Suprapubic skin (tissue), 4 donors: ENCODE data around the gene SGMS2.

Source experiments
- EP300 ChIP-seq: sonication (generic); formaldehyde crosslinking; IDR thresholded peaks from one replicate; pipeline ENCODE4 v1.6.1; 2017; ENCODE audit warnings: antibody characterized with exemption
- POLR2A ChIP-seq, 2 donors: fragments of 450-650 bp; IDR thresholded peaks; one replicate each; pipeline ENCODE4 v1.6.1; 2017; ENCODE audit warnings: antibody characterized with exemption in 2 of 2, mild to moderate bottlenecking in 2 of 2, moderate library complexity in 2 of 2
- POLR2AphosphoS5 ChIP-seq, 3 donors: sonication (generic); formaldehyde crosslinking; IDR thresholded peaks; one replicate each; pipeline ENCODE4 v1.6.1; 2017; ENCODE audit warnings: antibody characterized with exemption in 3 of 3
- TF ChIP-seq, protein P1 (sequence below), 2 donors: fragments of 200-600 bp in 1 of 2; fragments of 450-650 bp in 1 of 2; sonication (generic) in 1 of 2; IDR thresholded peaks; one replicate each; pipeline ENCODE4 v1.5.1; 2016 to 2019; ENCODE audit warnings: antibody characterized with exemption in 2 of 2, mild to moderate bottlenecking in 1 of 2, moderate library complexity in 1 of 2

DNA sequence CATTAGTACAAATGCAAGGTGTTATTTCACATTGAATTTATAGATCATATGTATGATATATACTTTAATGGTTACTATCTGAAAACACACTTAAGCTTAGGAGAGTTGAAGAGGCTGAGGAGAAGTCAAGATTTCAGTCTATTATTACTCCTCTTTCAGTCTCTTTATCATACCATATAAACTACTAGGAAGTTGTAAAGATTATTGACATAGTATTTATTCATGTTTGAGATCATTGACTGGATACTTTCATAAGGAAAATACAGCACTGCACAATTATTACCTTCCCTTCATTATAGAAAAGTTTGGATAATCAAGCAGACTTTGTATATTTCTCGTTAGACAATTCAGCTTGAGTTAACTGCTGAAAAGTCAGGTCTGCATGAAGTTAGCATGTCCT is 10.0 kb upstream of the SGMS2 start:
- no peak for TF ChIP-seq POLR2A (IDR thresholded peaks at IDR 0.05)
- TF ChIP-seq, protein P1, sequence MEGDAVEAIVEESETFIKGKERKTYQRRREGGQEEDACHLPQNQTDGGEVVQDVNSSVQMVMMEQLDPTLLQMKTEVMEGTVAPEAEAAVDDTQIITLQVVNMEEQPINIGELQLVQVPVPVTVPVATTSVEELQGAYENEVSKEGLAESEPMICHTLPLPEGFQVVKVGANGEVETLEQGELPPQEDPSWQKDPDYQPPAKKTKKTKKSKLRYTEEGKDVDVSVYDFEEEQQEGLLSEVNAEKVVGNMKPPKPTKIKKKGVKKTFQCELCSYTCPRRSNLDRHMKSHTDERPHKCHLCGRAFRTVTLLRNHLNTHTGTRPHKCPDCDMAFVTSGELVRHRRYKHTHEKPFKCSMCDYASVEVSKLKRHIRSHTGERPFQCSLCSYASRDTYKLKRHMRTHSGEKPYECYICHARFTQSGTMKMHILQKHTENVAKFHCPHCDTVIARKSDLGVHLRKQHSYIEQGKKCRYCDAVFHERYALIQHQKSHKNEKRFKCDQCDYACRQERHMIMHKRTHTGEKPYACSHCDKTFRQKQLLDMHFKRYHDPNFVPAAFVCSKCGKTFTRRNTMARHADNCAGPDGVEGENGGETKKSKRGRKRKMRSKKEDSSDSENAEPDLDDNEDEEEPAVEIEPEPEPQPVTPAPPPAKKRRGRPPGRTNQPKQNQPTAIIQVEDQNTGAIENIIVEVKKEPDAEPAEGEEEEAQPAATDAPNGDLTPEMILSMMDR (IDR thresholded peaks at IDR 0.05): no peak
- no peak for TF ChIP-seq EP300
- no peak for TF ChIP-seq POLR2AphosphoS5 (IDR thresholded peaks at IDR 0.05)
